ENCODE measurements around the gene LETM1.

- no peak for TF ChIP-seq EZH2 (IDR thresholded peaks at IDR 0.05)
- no peak for TF ChIP-seq POLR2AphosphoS5 (IDR thresholded peaks at IDR 0.05; ENCODE audit: borderline replicate concordance, low read depth, low read length)
- no peak for TF ChIP-seq FOXP2 (optimal IDR thresholded peaks at IDR 0.05; ENCODE audit: control extremely low read depth, extremely low read length, insufficient read depth)
Measured at GRCh38 chr4:1797861-1798579, 57.9 kb downstream of the LETM1 start.

Measured in SK-N-MC (cell line).